B cell (primary cell): ENCODE data around the gene MORC4.

Source experiments
- EZH2 ChIP-seq: IDR thresholded peaks from 2 replicates; pipeline ENCODE4 v1.6.1; 2012; ENCODE audit warnings: borderline replicate concordance, low read depth, mild to moderate bottlenecking, moderate library complexity, low read length; ENCODE audit not compliant: insufficient read depth, poor library complexity, severe bottlenecking
- TF ChIP-seq, protein P1 (sequence below): fragments of 200-600 bp; IDR thresholded peaks from one replicate; pipeline ENCODE4 v1.8.0; 2022; ENCODE audit warnings: antibody characterized with exemption, mild to moderate bottlenecking

DNA sequence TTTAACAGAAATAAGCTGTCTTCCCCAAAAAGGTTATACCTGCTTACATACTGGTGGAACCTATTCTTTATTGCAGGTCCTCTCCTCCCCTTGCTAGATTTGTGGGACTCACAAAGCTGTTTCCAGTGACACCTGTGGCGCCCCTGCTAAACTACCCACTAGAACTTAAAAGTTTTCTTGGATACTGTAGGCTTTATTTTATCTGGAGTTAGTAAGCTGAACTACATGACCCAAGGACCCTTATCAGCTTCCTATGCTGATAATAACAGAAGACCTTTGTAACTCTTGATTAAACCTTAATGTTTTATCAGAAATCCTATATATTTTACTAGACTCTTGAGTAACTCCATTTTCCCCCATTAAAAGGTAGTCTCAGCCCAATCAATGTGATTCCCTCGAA lies 47.5 kb downstream of the MORC4 start:
- TF ChIP-seq, protein P1, sequence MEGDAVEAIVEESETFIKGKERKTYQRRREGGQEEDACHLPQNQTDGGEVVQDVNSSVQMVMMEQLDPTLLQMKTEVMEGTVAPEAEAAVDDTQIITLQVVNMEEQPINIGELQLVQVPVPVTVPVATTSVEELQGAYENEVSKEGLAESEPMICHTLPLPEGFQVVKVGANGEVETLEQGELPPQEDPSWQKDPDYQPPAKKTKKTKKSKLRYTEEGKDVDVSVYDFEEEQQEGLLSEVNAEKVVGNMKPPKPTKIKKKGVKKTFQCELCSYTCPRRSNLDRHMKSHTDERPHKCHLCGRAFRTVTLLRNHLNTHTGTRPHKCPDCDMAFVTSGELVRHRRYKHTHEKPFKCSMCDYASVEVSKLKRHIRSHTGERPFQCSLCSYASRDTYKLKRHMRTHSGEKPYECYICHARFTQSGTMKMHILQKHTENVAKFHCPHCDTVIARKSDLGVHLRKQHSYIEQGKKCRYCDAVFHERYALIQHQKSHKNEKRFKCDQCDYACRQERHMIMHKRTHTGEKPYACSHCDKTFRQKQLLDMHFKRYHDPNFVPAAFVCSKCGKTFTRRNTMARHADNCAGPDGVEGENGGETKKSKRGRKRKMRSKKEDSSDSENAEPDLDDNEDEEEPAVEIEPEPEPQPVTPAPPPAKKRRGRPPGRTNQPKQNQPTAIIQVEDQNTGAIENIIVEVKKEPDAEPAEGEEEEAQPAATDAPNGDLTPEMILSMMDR: no peak
- no peak for TF ChIP-seq EZH2
